Measurements from ENCODE around the gene INO80.

GRCh38 chr15:40985541-40986330 lies 130.3 kb downstream of the INO80 start:
- TF ChIP-seq POLR2AphosphoS5 (IDR thresholded peaks at IDR 0.05; ENCODE audit: borderline replicate concordance, low read depth, low read length) (no peak), EZH2 (IDR thresholded peaks at IDR 0.05) (no peak)
